Lung (tissue), 12 donors: ENCODE results near the gene TTC31. TPM values are rescaled to one million over a fixed set of nuclear protein-coding genes. Genes with fewer than 3 reads are reported as not detected.

Experiments used
- ATAC-seq: fragments of 200-7000 bp; cut with Tn5 transposase; one replicate; pipeline ENCODE4 v1.9.1; 2020; ENCODE audit warnings: moderate number of reproducible peaks; ENCODE audit not compliant: insufficient read depth, low FRiP score
- DNase-seq, 3 donors: peaks; one replicate each; pipeline ENCODE4 v3.0.0-alpha.2; 2013 to 2017
- H3K27ac ChIP-seq, 2 donors: one replicate each; pipeline ENCODE4 v1.5.1; 2013; ENCODE audit warnings: mild to moderate bottlenecking in 2 of 2, moderate library complexity in 2 of 2, control low read depth in 1 of 2, inconsistent platforms in 1 of 2, low read depth in 1 of 2, low read length in 1 of 2
- H3K27me3 ChIP-seq, 3 donors: one replicate each; pipeline ENCODE4 v1.5.1; 2013; ENCODE audit warnings: low read length in 2 of 3; ENCODE audit not compliant: control insufficient read depth in 3 of 3, insufficient read depth in 3 of 3
- H3K36me3 ChIP-seq, 4 donors: one replicate each; pipeline ENCODE4 v1.5.1; 2013; ENCODE audit warnings: low read length in 4 of 4, mild to moderate bottlenecking in 1 of 4, moderate library complexity in 1 of 4; ENCODE audit not compliant: control insufficient read depth in 4 of 4, insufficient read depth in 4 of 4
- H3K4me1 ChIP-seq, 5 donors: one replicate each; pipeline ENCODE4 v1.5.1; 2013; ENCODE audit warnings: low read length in 5 of 5, mild to moderate bottlenecking in 2 of 5, moderate library complexity in 1 of 5; ENCODE audit not compliant: control insufficient read depth in 5 of 5, insufficient read depth in 5 of 5
- H3K4me3 ChIP-seq: one replicate; pipeline ENCODE4 v1.5.1; 2013; ENCODE audit warnings: mild to moderate bottlenecking, control low read depth, moderate library complexity
- H3K9ac ChIP-seq, 2 donors: one replicate each; pipeline ENCODE4 v1.5.1; 2013; ENCODE audit warnings: low read length in 2 of 2, control low read depth in 1 of 2; ENCODE audit not compliant: insufficient read depth in 1 of 2
- H3K9me3 ChIP-seq, 4 donors: one replicate each; pipeline ENCODE4 v1.5.1; 2013; ENCODE audit warnings: low read length in 3 of 4, mild to moderate bottlenecking in 1 of 4, moderate library complexity in 1 of 4; ENCODE audit not compliant: control insufficient read depth in 4 of 4, insufficient read depth in 3 of 4
- CTCF ChIP-seq: IDR thresholded peaks from 2 replicates; pipeline ENCODE4 v1.5.1; 2012; ENCODE audit warnings: mild to moderate bottlenecking; ENCODE audit errors: control extremely low read depth, extremely low read depth
- WGBS, 2 donors: extraction: QIAGEN DNeasy Blood & Tissue Kit; methylation state at CpG; one replicate each; pipeline ENCODE4 v1.1.7; 2013; 5-methylcytosine and 5-hydroxymethylcytosine counted together
- polyA plus RNA-seq, 2 donors: library from polyadenylated mRNA; stranded (reverse); fragments of 200-250 nt; gene quantifications; one replicate each; pipeline ENCODE4 v1.2.1, GENCODE V29; 2013
- total RNA-seq, 2 donors: library from RNA; depleted of rRNA in 1 of 2; stranded (reverse); fragments of >200 nt in 1 of 2; gene quantifications; one replicate each; pipeline ENCODE4 v1.2.1, GENCODE V29; 2014 to 2021
- donor health status: control.
- donor health status: control.
- donor health status: Bipolar disorder and iron deficiency.
- donor health status: healthy.
- donor health status: DM: yes; HTN: yes; CAD: no.

TTC31 gene
- total and polyA plus RNA-seq, 4 donors = 13.7 to 23.7 (median 20.0) TPM

- WGBS, 2 donors = 95 to 96% methylated on average over 3 of the region's 3 CpGs
- TF ChIP-seq CTCF = no peak
- no peaks in the 10 kb centered on the region for H3K9me3 ChIP-seq
- no peak overlapping the region for H3K4me3 ChIP-seq
- no peak overlapping the region for H3K9ac ChIP-seq
- DNase-seq = no peak
- H3K36me3 ChIP-seq = peaks cover 23 to 42% (median 34%) of the 10 kb centered on the region in 4 donors
- H3K27ac ChIP-seq = no peak overlapping the region
- ATAC-seq = no peak
- peaks cover 0 to 26% (median 19%) of the 10 kb centered on the region in 3 donors for H3K27me3 ChIP-seq
- peaks cover 0 to 11% (median 4%) of the 10 kb centered on the region in 5 donors for H3K4me1 ChIP-seq
Measured at GRCh38 chr2:74493546-74493945, 10.7 kb downstream of the TTC31 start.

- no peak for ATAC-seq
- H3K27ac ChIP-seq = no peak overlapping the region
- no peak for TF ChIP-seq CTCF
- no peak overlapping the region for H3K9ac ChIP-seq
- peaks cover 16 to 36% (median 26%) of the 10 kb centered on the region in 4 donors for H3K36me3 ChIP-seq
- H3K4me3 ChIP-seq = no peak overlapping the region
- WGBS, 2 donors = 92 to 100% methylated on average over 1 of the region's 1 CpG
- peaks cover 0 to 43% (median 35%) of the 10 kb centered on the region in 3 donors for H3K27me3 ChIP-seq
- peaks cover 0 to 21% (median 4%) of the 10 kb centered on the region in 5 donors for H3K4me1 ChIP-seq
- no peak for DNase-seq
- no peaks in the 10 kb centered on the region for H3K9me3 ChIP-seq
Measured at GRCh38 chr2:74495440-74495839, 12.6 kb downstream of the TTC31 start.

GRCh38 chr2:74496997-74497776 is 14.3 kb downstream of the TTC31 start:
- H3K9me3 ChIP-seq = peaks cover 0 to 2% (median 0%) of the 10 kb centered on the region in 4 donors
- no peak overlapping the region for H3K9ac ChIP-seq
- WGBS, 2 donors = 51 to 52% methylated on average over 19 of the region's 19 CpGs
- ATAC-seq (no peak), DNase-seq (peak in 2 of 3 donors; percentile 12 to 27)
- H3K27ac ChIP-seq = no peak overlapping the region
- TF ChIP-seq CTCF = no peak
- H3K36me3 ChIP-seq = peaks cover under 1 to 19% (median 12%) of the 10 kb centered on the region in 4 donors
- peaks cover 0 to 61% (median 52%) of the 10 kb centered on the region in 3 donors for H3K27me3 ChIP-seq
- H3K4me1 ChIP-seq = peaks cover 0 to 22% (median 4%) of the 10 kb centered on the region in 5 donors
- H3K4me3 ChIP-seq = no peak overlapping the region
